HG02642 (cell line): ENCODE results near the gene CIAO3.
"Not testable (repeated sequence)": the region's sequence is repeated elsewhere in the genome, so short reads cannot be mapped to it uniquely, and the experiment has no call there.

ENCODE experiments used
- ATAC-seq: cut with Tn5 transposase; IDR thresholded peaks from one replicate; pipeline ENCODE4 v1.9.1; 2021; ENCODE audit warnings: mild to moderate bottlenecking; ENCODE audit not compliant: unreplicated experiment, poor library complexity

Gene CIAO3

DNA sequence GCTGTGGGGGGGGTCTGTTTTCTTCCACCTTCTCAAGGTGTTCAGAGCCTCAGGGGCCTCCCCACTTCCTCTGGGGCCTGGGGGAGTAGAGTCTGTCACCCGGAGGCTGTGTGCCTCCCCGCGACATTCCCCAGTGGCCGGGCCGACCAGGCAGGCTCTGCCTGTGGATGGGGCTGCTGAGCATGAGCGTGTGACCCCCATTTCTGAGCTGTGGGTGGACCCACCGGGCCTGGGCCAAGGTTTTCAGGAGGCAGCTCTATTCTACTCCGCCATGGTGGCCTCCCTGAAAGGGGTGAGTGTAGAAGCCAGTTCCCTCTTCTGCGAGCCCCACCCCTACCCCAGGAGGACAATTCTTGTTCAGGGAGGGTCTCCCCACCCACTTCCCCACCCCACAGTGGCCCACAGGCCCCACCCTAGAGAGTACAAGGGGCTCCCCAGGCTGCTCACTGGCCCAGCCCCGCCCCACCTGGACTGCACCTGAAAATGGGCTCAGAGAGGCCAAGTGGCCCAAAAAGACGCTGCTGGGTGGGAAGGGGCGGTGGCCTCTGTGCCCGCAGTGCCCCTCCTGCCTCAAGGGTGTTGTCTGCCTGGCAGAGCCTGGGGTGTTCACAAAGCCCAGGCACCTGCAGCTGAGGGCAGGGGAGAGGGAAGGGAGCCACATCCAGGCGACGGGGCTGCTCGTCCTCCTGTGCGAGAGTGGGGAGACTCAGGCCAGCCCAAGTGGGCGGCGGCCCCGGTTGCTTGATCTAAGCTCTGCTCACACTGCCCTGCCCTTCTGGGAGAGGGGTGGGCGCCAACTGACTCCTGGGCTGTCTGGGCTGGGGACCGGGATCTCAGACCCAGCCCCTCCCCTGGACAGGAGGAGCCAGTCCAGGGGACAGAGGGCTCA lies 21.1 kb upstream of the CIAO3 start:
- no peak for ATAC-seq

- no peak for ATAC-seq
These were observed 19.9 kb upstream of the CIAO3 start, which contains the start of gene MSLN for GRCh38 chr16:760545-761343. TSS of gene MSLN (plus strand) at chr16:760734. CDS start at chr16:762681, 1,947 bp downstream.

DNA sequence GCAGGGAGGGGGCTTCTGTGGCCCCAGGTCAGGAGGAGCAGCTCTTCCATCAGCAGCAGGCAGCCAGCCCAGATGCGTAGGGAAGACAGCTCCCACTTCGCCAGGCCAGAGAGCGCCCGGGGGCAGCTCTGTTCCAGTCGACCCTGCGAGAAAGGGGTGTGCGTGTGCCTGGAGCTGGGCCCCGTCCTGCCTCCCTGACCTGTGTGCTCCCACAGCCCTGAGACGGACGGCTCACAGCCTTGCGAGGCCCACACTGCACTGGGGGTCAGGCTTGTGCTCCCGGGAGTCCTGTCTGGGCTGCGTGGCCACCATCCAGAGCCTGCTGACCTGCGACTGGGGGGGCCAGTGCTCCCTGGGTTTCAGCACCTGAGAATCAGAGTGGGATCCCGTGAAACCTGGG lies 19.3 kb upstream of the CIAO3 start:
- no peak for ATAC-seq

GRCh38 chr16:759110-759910 lies 18.5 kb upstream of the CIAO3 start:
- no peak for ATAC-seq

- ATAC-seq = no peak
These were observed 15.6 kb upstream of the CIAO3 start for GRCh38 chr16:756428-756827.

GRCh38 chr16:754656-755055 lies 13.9 kb upstream of the CIAO3 start:
- ATAC-seq = no peak

- ATAC-seq = not testable (repeated sequence)
These were observed 13.4 kb upstream of the CIAO3 start for GRCh38 chr16:754121-754607.

DNA sequence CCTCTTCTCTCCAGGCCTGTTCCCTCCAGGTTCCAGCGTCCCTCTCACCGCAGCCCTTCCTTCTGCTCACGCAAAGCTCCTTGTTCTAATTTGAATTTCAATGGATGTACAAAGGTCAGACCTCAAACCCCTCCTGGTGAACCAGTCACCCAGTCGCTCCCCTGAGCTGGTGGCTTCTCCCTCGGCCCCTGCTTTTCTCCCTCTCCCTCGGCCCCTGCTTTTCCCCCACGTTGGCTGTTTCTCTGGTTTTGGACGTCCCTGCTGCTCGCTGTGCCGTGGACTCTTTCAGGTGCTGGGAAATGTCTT lies 11.2 kb upstream of the CIAO3 start:
- no peak for ATAC-seq

DNA sequence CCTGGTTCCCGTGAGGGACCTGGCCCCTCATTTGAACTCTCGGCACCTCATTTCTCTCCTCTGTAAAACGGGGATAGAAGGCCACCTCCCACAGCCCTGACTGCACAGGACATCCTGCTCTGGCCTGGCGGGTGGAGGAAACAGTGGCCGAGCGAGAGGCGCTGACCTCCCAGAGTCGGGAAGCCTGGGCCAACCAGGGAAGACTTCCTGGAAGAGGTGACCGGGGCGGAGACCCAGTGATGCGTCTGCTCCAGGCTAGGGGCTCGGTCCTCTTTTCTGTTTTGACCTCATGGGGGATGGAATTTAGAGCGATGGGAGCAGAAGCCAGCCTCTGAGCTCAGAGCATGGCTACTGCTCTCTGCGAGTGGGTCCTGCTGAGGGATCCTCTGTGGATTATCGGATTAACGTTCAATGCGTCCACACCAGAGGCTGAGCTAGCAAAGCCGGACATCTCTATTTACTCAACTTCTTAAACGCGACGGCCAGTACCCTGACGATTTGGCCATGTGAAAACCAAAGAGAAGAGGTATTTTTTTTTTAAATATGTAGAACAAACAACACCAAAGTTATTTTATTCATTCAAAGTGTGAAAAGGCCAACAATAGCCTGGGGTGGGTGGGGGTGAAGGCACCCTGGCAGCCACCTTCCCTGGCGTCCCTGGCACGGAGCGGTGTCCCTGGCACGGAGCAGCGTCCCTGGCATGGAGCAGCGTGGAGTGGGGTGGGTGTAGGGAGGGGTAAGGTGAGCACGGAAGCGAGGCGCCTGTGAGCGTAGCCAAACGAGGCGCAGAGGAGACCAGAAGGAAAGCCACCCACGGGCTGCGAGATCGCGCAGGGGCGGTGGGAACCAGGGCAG lies 10.6 kb upstream of the CIAO3 start:
- no peak for ATAC-seq

DNA sequence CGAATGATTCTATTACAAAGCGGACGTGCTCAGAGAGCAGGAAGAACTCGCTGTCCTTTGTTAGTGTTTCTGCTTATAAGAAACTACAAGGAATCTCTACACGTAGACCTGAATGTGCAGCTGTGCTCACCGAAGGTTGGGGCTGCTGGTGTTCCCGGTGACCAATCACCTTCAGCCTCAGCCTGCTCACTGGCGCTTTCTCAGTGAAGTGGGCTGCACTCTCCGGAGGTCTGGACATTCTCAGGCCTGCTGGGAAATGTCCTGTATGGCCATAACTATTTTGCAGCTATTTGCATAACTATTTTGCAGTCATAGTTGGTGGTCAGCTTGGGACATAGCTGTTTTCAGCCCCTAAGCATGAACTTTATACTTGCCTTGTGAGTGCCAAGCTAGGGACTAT lies 9.7 kb upstream of the CIAO3 start:
- no peak for ATAC-seq

GRCh38 chr16:749010-749409 lies 8.2 kb upstream of the CIAO3 start:
- no peak for ATAC-seq

DNA sequence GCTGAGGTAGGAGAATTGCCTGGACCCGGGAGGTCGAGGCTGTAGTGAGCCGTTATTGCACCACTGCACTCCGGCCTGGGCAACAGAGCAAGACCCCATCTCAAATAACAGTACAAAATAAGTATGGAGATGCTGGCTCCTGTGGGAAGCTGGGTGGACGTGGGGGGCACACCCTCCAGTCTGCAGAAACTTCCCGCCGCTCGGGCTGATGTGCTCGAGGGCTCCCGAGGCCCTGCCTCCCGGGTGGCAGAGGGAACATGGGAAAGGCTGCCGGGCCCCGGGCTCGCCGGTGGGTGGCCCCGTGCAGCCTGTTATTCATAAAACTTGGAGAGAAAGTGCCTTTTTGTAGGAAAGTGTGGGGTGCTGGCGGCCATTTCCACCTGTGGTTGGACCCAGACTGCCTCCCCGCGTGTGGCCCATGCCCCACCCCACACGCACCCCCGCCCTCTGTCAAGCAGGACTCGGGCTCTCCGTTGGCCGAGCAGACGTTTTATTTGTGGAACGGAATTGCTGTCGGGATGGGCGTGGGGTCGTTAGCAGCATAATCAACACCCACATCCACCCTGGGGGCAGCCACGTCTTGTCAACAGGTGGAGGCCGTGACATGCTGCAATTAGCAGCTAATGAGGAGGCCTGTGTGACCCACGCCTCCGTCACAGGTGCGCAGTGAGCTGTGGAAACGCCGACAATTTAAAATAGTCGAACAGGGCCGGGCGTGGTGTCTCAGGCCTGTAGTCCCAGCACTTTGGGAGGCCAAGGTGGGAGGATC lies 7.4 kb upstream of the CIAO3 start:
- ATAC-seq = no peak

GRCh38 chr16:746637-747036 lies 5.8 kb upstream of the CIAO3 start:
- ATAC-seq = no peak

- no peak for ATAC-seq
These were observed 4.9 kb upstream of the CIAO3 start for GRCh38 chr16:745739-746138.

- ATAC-seq = no peak
These were observed 3.1 kb upstream of the CIAO3 start for GRCh38 chr16:743794-744500.

DNA sequence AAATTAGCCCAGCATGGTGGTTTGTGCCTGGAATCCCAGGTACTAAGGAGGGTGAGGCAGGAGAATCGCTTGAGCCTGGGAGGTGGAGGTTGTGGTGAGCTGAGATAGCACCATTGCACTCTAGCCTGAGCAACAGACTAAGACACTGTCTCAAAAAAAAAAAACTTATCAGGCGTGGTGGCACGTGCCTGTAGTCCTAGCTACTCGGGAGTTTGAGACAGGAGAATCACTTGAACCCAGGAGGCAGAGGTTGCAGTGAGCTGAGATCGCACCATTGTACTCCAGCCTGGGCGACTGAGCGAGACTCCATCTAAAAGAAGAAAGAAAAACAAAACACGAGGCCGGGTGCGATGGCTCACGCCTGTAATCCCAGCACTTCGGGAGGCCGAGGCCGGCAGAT lies 2.1 kb upstream of the CIAO3 start:
- ATAC-seq = not testable (repeated sequence)

DNA sequence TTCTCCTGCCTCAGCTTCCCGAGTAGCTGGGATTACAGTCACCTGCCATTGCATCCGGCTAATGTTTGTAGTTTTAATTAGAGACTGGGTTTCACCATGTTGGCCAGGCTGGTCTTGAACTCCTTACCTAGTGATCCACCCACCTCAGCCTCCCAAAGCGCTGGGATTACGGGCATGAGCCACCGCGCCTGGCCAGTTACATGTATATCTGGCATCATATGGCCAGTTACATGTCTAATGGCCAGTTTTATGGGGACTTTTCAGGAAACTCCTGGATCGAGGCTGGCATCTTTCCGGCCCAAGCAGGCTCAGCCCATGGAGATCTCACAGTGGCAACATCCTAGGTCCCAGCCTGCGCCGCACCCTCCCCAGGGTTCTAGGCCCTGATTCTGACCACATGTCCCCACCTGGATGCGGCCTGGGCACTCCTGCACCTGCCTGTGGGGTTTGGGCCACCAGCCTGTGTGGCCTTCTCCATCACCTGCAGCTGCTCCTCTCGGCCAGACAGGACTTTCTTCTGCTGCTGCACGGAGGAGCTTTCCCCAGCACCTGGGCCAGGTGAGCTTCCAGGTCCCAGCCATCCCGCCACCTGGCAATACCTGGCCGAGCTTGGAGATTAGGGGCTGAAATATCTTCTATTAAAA lies 1.3 kb upstream of the CIAO3 start:
- no peak for ATAC-seq

DNA sequence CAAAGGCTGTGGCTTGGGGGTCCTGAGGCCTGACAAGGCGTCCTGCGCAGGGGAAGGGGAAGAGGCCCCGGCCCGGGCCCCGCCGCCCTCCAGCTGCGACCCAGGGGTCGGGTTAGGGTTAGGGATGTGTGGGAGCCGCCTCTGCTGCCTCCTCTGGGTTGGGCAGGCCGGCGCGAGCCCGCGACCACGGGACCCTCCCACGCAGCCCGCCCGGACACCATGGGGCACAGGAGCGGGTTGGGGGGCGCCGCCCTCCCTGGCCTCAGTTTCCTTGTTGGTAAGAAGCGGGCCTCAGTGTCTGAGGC lies 386 bp downstream of the CIAO3 start:
- ATAC-seq = peak; percentile 12
